GM19372 (cell line): Measurements from ENCODE around the gene EGFR.
A peak's percentile ranks its signal among the peaks of the same experiment; 100 is the strongest.

Source experiments
- ATAC-seq: cut with Tn5 transposase; IDR thresholded peaks from one replicate; pipeline ENCODE4 v1.9.1; 2021; ENCODE audit warnings: mild to moderate bottlenecking, low read depth, moderate library complexity; ENCODE audit not compliant: unreplicated experiment

Gene EGFR

DNA sequence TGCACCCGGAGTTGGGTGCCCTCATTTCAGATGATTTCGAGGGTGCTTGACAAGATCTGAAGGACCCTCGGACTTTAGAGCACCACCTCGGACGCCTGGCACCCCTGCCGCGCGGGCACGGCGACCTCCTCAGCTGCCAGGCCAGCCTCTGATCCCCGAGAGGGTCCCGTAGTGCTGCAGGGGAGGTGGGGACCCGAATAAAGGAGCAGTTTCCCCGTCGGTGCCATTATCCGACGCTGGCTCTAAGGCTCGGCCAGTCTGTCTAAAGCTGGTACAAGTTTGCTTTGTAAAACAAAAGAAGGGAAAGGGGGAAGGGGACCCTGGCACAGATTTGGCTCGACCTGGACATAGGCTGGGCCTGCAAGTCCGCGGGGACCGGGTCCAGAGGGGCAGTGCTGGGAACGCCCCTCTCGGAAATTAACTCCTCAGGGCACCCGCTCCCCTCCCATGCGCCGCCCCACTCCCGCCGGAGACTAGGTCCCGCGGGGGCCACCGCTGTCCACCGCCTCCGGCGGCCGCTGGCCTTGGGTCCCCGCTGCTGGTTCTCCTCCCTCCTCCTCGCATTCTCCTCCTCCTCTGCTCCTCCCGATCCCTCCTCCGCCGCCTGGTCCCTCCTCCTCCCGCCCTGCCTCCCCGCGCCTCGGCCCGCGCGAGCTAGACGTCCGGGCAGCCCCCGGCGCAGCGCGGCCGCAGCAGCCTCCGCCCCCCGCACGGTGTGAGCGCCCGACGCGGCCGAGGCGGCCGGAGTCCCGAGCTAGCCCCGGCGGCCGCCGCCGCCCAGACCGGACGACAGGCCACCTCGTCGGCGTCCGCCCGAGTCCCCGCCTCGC, at the start of gene EGFR:
EGFR (plus strand) TSS at position 657 of the 830 bp plus-strand sequence. CDS start 261 bp downstream, outside the sequence.
- ATAC-seq, result no peak

GRCh38 chr7:54969208-54969967, 49.4 kb upstream of the EGFR start:
- ATAC-seq, result no peak

DNA sequence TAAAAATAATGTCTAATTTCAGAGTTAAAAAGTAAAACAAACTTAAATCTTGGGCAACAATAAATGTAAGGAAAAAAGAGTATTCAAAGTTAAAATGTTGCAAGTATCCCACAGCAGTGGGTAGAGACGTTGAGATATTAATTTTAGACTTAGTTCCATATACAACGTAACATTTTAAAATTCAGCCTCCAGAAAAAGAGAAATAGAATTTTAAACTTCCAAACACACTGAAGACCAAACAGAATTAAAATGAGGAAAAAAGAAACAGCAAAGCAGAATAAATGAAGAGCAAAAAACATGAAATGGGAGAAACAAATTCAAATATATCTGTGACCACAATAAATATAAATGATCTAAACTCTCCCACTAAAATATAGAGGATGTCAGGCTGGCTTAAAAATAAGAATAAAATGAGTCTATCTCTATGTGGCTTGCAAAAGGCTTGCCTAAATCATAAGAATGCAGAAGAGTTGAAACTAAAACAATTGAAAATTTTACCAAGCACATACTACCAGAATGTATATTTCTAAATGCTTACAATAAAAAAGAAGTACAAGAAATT, 46.0 kb upstream of the EGFR start:
- ATAC-seq, result no peak

GRCh38 chr7:54978364-54979116, 40.3 kb upstream of the EGFR start:
- no peak for ATAC-seq

- no peak for ATAC-seq
Measured at GRCh38 chr7:54980521-54980920, 38.3 kb upstream of the EGFR start.

- no peak for ATAC-seq
Measured at GRCh38 chr7:54981913-54982312, 36.9 kb upstream of the EGFR start.

DNA sequence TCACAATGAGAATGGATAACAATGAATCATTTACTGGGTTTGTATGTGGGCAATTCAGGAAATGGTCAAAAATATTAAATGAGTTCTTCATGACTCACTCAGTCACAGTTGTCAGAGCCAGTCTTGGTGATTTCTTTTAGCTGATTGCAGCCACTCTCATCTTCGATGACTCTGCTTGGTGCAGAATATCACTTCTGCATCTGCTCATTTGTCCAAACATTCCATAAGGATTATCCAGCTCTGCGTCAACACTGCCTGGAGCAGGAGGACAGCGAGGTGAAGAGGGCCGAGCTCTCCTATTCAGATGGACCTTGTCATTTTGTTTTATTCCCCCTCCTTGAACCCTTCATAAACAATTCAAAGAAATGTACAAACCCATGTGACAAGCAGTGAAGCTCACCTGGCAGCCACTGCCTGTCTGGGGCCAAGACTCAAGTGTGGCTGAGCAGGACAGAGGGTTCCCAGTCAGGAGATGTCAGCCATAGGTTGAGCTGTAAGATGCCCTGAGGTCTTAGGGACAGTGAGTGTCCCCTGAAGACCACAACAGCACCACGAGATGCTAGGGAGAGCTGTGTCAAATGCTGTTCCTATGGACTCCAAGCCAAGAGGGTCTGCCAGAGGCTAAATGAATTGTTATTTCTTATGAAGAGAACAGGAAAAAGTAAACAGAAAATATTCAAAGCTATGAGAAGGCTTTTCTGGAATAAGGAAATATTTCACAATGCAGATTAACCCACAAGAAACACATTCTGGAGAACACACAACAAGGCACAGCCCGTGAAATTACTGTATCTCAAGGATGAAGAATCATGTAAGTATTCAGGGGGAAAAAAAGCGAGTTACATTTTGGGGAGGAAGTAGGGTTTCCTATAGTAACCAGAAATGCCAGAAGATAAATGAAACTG, 33.1 kb upstream of the EGFR start:
- no peak for ATAC-seq

DNA sequence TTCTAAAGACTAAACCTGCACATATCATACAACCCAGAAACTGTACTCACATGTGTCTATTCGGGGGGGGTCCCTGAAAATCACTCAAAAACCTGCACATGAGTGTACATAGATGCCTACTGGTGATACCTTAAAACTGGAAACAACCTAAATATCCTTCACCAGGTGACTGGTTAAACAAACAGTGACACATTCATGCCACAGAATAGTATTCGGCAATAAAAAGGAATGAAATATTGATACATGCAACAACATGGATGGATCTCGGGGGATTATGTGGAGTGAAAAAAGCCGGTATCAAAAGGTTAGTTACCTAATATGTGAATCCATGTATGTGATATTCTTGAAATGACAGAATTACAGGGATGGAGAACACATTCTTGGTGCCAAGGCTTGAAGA, 32.1 kb upstream of the EGFR start:
- no peak for ATAC-seq

GRCh38 chr7:54987772-54988171, 31.0 kb upstream of the EGFR start:
- ATAC-seq, result no peak

DNA sequence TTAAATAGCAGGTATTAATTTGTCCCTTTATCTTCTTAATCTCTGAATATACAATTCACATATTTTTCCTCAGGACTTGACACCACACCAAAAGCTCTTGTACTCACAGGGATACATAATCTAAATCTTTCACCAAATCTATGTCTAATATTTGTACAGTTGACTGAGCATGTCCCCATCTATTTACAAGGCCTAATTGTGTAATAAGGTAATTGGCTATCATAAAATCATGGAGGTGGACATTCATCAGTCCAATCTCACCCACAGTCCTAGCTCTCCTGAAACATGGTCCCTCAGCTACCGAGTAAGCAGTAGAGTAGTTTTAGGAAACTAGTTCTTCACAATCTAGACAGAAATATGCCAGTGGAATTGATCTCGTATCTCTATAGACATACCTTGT, 30.3 kb upstream of the EGFR start:
- no peak for ATAC-seq

GRCh38 chr7:54989453-54990225, 29.2 kb upstream of the EGFR start:
- no peak for ATAC-seq

GRCh38 chr7:54991341-54991740, 27.5 kb upstream of the EGFR start:
- ATAC-seq, result no peak

GRCh38 chr7:54992871-54993475, 25.8 kb upstream of the EGFR start:
- no peak for ATAC-seq

DNA sequence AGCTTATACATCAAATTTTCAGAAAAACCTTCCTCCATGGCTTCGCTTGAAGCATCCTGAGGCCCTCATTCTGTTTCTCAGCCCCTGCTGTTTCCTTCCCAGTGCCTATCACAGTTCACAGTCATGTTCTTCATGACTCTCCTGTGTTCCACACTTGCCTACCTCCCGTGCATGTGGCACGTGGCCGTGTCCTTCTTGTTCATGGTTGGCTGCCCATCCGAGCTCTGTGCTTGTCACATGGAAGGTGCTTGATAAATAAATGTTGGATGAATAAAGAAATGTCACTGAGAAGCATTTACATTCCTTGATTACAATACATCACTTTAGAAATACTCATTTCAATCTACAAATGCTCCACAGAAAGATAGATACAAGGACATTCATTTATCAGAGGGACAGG, 23.7 kb upstream of the EGFR start:
- no peak for ATAC-seq

- ATAC-seq, result peak; percentile 79
Measured at GRCh38 chr7:54995610-54996363, 23.0 kb upstream of the EGFR start.

- no peak for ATAC-seq
Measured at GRCh38 chr7:54996391-54996790, 22.4 kb upstream of the EGFR start.

GRCh38 chr7:55004579-55004978, 14.2 kb upstream of the EGFR start:
- ATAC-seq, result no peak
